Tibial nerve (tissue), 4 donors: ENCODE results near the gene B3GALT6. TPM values are rescaled to one million over a fixed set of nuclear protein-coding genes. Genes with fewer than 3 reads are reported as not detected.
"Not testable (repeated sequence)": the region's sequence is repeated elsewhere in the genome, so short reads cannot be mapped to it uniquely, and the experiment has no call there.

ENCODE experiments used
- DNase-seq, 2 donors: peaks; one replicate each; pipeline ENCODE4 v3.0.0-alpha.2; 2019; ENCODE audit warnings: low spot score in 2 of 2
- H3K27ac ChIP-seq, 4 donors: fragments of 200-600 bp; sonication (generic) in 3 of 4; one replicate each; pipeline ENCODE4 v1.5.1; 2017 to 2019; ENCODE audit warnings: mild to moderate bottlenecking in 1 of 4
- H3K27me3 ChIP-seq, 2 donors: fragments of 200-600 bp; sonication (generic) in 1 of 2; one replicate each; pipeline versions ENCODE4 v1.5.1 to v1.6.0; 2017 to 2019
- H3K36me3 ChIP-seq, 3 donors: fragments of 200-600 bp; sonication (generic); one replicate each; pipeline ENCODE4 v1.5.1; 2018 to 2019
- H3K4me1 ChIP-seq, 4 donors: fragments of 200-600 bp; sonication (generic) in 3 of 4; one replicate each; pipeline ENCODE4 v1.5.1; 2017 to 2019
- H3K4me3 ChIP-seq, 4 donors: fragments of 200-600 bp; sonication (generic) in 3 of 4; one replicate each; pipeline ENCODE4 v1.5.1; 2017 to 2019; ENCODE audit warnings: mild to moderate bottlenecking in 1 of 4, moderate library complexity in 1 of 4
- H3K9me3 ChIP-seq, 4 donors: fragments of 200-600 bp; sonication (generic) in 3 of 4; one replicate each; pipeline ENCODE4 v1.5.1; 2017 to 2019
- EP300 ChIP-seq, 2 donors: sonication (generic); formaldehyde crosslinking; IDR thresholded peaks; one replicate each; pipeline ENCODE4 v1.6.1; 2017; ENCODE audit warnings: antibody characterized with exemption in 2 of 2, mild to moderate bottlenecking in 1 of 2
- POLR2A ChIP-seq, 2 donors: fragments of 450-650 bp; IDR thresholded peaks; one replicate each; pipeline ENCODE4 v1.6.1; 2017; ENCODE audit warnings: antibody characterized with exemption in 2 of 2, mild to moderate bottlenecking in 2 of 2, moderate library complexity in 2 of 2
- WGBS, 2 donors: methylation state at CpG; one replicate each; pipeline ENCODE4 v1.1.5; 2018; 5-methylcytosine and 5-hydroxymethylcytosine counted together
- total RNA-seq, 4 donors: library from RNA; depleted of rRNA; stranded (reverse); fragments of >200 nt; gene quantifications; one replicate each; pipeline ENCODE4 v1.1.0, GENCODE V29; 2016
- TF ChIP-seq, protein P1 (sequence below), 5 experiments: fragments of 200-600 bp in 3 of 5; fragments of 450-650 bp in 2 of 5; sonication (generic) in 3 of 5; IDR thresholded peaks; one replicate each; pipeline ENCODE4 v1.5.1; 2016 to 2019; ENCODE audit warnings: antibody characterized with exemption in 5 of 5, mild to moderate bottlenecking in 3 of 5, moderate library complexity in 2 of 5

The B3GALT6 gene
- total RNA-seq, 4 donors from 2014 or later: 13.3 to 24.0 (median 21.4) TPM

DNA sequence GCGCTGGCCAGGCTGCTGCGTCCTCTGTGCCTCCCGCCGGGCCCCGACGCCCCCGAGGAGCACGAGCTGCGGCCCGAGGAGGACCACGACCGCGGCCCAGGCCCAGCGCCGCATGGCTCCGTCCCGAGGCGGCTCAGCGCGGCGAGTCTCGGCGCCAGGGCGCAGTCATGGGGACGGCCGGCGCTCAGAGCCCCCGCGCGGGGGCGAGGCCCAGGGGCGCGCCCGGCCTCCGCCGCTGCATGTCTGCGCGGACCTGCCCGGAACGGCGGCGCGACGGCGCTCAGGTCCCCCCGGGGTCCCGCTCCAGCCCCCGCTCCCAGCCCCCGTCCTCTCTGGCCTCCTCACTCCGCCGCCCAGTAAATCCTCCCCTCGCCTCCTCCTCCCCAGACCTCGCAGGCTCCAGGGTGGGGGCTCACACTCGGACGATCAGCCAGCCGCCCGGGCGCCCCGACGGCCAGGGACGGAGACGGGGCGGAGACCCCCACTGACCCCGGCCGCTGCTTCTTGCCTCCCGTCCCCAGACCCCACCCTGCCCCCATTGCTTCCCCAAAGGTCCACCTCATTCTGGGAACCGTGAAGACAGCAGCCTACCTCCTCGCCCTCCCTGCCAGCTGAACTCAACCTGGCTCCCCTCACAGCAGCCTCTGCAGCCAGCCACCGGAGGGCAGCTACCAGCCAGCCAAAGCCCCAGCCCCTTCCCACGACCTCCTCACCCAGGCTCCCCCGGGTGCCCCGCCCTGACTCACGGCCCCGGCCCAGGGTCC is 14.7 kb downstream of the B3GALT6 start, which contains the start of gene C1QTNF12:
Gene C1QTNF12, minus strand, starts transcription at position 146 of the 764 bp plus-strand sequence. Its CDS starts 32 bp downstream, at position 114.
- Histone ChIP-seq H3K36me3 (peaks cover 0 to 25% (median 0%) of the 10 kb centered on the region in 3 donors), H3K9me3 (no peaks in the 10 kb centered on the region), H3K27me3 (peaks cover 0 to 51% of the 10 kb centered on the region in 2 donors), H3K4me3 (no peak within 1 kb of the TSS), H3K27ac (no peak within 1 kb of the TSS), H3K4me1 (peaks cover 0 to 24% (median 7%) of the 10 kb centered on the region in 4 donors)
- DNase-seq: no peak
- TF ChIP-seq POLR2A (IDR thresholded peaks at IDR 0.05) (no peak), EP300 (IDR thresholded peaks at IDR 0.05) (no peak)
- TF ChIP-seq, protein P1, sequence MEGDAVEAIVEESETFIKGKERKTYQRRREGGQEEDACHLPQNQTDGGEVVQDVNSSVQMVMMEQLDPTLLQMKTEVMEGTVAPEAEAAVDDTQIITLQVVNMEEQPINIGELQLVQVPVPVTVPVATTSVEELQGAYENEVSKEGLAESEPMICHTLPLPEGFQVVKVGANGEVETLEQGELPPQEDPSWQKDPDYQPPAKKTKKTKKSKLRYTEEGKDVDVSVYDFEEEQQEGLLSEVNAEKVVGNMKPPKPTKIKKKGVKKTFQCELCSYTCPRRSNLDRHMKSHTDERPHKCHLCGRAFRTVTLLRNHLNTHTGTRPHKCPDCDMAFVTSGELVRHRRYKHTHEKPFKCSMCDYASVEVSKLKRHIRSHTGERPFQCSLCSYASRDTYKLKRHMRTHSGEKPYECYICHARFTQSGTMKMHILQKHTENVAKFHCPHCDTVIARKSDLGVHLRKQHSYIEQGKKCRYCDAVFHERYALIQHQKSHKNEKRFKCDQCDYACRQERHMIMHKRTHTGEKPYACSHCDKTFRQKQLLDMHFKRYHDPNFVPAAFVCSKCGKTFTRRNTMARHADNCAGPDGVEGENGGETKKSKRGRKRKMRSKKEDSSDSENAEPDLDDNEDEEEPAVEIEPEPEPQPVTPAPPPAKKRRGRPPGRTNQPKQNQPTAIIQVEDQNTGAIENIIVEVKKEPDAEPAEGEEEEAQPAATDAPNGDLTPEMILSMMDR (IDR thresholded peaks at IDR 0.05): no peak
- WGBS, 2 donors: 3 to 6% methylated on average over 21 to 27 of the region's 74 CpGs

DNA sequence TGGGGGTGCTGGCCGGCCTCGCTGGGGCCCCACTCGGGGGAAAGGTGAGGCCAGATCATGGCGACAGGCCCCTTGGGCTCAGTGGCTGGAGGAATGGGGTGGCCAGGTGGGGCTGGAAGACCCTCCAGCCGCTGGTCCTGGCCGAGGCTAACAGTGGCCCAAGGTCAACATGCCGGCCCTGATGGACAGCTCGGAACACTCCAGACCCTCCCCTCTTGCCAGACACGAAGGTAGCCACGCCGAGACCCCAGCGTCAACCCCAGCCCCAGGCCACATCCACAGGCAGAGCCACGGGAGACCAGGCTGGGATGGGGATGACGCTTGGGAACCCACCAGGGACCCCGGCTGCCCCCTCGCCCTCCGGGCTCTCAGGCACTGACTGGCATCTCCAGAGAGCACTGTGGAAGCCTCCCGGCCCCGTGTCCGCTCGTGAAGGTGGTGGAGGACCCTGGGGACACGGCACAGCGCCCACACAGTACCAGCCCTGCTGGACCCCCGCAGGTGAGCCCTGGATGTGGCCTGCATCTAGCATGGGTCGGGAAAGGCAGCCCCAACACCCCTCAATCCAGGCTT is 15.4 kb downstream of the B3GALT6 start:
- TF ChIP-seq, protein P1 (IDR thresholded peaks at IDR 0.05): no peak
- TF ChIP-seq POLR2A (IDR thresholded peaks at IDR 0.05) (no peak), EP300 (IDR thresholded peaks at IDR 0.05) (no peak)
- Histone ChIP-seq H3K9me3 (no peaks in the 10 kb centered on the region), H3K27me3 (peaks cover 0 to 46% of the 10 kb centered on the region in 2 donors), H3K4me1 (peaks cover 0 to 24% (median 7%) of the 10 kb centered on the region in 4 donors), H3K36me3 (peaks cover 0 to 25% (median 0%) of the 10 kb centered on the region in 3 donors), H3K4me3 (no peak overlapping the region), H3K27ac (no peak overlapping the region)
- no peak for DNase-seq
- WGBS, 2 donors: 67 to 70% methylated on average over 16 to 18 of the region's 25 CpGs

DNA sequence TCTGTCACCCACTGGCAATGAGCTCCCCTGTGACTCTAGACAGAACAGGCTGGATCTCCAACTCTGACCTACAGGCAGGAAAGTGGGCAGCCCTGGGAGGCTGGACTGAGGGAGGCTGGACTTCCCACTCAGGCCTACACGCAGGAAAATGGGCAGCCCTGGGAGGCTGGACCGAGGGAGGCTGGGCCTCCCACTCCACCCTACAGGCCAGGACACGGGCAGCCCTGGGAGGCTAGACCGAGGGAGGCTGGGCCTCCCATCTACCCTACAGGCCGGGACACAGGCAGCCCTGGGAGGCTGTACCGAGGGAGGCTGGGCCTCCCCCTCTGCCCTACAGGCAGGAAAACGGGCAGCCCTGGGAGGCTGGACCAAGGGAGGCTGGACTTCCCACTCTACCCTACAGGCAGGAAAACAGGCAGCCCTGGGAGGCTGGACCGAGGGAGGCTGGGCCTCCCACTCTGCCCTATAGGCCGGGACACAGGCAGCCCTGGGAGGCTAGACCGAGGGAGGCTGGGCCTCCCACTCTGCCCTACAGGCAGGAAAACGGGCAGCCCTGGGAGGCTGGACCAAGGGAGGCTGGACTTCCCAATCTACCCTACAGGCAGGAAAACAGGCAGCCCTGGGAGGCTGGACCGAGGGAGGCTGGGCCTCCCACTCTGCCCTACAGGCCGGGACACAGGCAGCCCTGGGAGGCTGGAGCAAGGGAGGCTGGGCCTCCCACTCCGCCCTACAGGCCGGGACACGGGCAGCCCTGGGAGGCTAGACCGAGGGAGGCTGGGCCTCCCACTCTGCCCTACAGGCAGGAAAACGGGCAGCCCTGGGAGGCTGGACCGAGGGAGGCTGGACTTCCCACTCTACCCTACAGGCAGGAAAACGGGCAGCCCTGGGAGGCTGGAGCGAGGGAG is 16.2 kb downstream of the B3GALT6 start:
- H3K27ac ChIP-seq, H3K4me3 ChIP-seq, DNase-seq, H3K9me3 ChIP-seq: not testable (repeated sequence)
- H3K36me3 ChIP-seq: peaks cover 0 to 26% (median 0%) of the 10 kb centered on the region in 3 donors
- 87 to 100% methylated on average over 3 to 15 of the region's 21 CpGs for WGBS, 2 donors
- peaks cover 0 to 24% (median 7%) of the 10 kb centered on the region in 4 donors for H3K4me1 ChIP-seq
- peaks cover 0 to 38% of the 10 kb centered on the region in 2 donors for H3K27me3 ChIP-seq

DNA sequence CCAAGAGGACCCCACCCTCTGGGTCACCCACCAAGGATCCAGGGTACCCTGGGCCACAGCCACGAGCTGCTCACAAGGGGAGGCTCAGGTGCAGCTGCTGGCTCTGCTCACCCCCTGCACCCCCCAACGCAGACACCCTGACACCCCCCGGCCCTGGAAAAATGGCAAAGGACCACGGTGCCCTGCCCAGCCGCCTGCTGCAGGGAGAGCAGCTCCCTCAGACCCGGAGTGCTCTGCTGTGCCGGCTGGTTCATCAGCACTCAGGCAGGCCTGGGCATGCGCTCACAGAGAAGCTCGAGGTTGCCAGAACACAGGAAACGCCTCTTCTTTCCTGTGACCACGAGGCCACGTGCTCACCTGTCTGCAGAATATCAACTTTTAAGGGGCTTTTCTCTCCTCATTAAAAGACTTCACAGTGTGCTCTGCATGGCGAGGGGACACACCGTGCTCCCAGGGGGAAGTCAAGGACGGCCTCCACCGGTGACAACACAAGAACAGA is 18.8 kb downstream of the B3GALT6 start:
- TF ChIP-seq POLR2A (IDR thresholded peaks at IDR 0.05): no peak
- TF ChIP-seq, protein P1 (IDR thresholded peaks at IDR 0.05): no peak
- TF ChIP-seq EP300 (IDR thresholded peaks at IDR 0.05): no peak
- no peak overlapping the region for H3K27ac ChIP-seq
- no peak overlapping the region for H3K4me3 ChIP-seq
- H3K27me3 ChIP-seq: peaks cover 0 to 18% of the 10 kb centered on the region in 2 donors
- WGBS, 2 donors: 83 to 85% methylated on average over 11 to 16 of the region's 16 CpGs
- DNase-seq: no peak
- H3K4me1 ChIP-seq: peaks cover 0 to 13% (median 5%) of the 10 kb centered on the region in 4 donors
- peaks cover 0 to 50% (median 5%) of the 10 kb centered on the region in 3 donors for H3K36me3 ChIP-seq
- no peaks in the 10 kb centered on the region for H3K9me3 ChIP-seq

DNA sequence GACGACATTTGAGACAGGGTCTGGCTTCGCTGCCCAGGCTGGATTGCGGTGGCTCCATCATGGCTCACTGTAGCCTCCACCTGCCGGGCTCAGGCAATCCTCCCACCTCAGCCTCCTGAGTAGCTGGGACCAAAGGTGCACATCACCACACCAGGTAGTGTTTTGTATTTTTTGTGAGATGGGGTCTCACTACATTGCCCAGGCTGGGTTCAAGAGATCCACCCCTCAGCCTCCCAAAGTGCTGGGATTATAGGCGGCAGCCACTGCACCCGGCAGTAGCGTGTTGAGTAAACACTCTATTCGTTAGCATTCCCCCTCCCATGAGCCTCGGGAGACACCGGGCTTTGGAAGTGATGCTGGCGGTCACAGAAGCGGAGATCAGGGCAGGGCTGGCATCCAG is 21.3 kb downstream of the B3GALT6 start:
- Histone ChIP-seq H3K27ac (no peak overlapping the region), H3K27me3 (no peaks in the 10 kb centered on the region), H3K36me3 (peaks cover 0 to 70% (median 5%) of the 10 kb centered on the region in 3 donors), H3K4me3 (no peak overlapping the region), H3K4me1 (no peaks in the 10 kb centered on the region), H3K9me3 (no peaks in the 10 kb centered on the region)
- TF ChIP-seq POLR2A (IDR thresholded peaks at IDR 0.05): no peak
- WGBS, 2 donors: 81 to 84% methylated on average over 12 of the region's 12 CpGs
- no peak for DNase-seq
